ENCODE results near the gene OSGIN1. TPM values are rescaled to one million over a fixed set of nuclear protein-coding genes. Genes with fewer than 3 reads are reported as not detected.

The OSGIN1 gene
- total RNA-seq, 1 donor: 6.6 TPM

DNA sequence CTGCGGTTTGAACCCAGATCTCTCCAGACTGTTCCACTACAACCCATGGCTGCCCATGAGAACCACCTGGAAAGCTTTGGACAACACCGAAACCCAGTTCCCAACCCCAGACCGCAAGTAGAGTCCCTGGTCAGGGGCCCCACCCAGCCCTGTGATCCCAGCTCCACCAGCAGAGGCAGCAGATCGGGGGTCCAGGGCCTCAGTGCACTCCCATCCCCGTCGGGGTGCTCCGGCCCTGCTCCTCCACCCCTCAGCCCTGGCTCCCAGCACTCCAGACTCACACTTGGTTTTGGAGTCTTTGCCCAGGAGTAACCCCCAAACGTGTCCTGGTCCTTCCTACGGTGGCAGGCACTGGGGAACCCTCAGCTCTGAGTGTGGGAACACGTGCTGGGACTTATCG, 20.7 kb upstream of the OSGIN1 start:
- H3K4me3 ChIP-seq (ENCODE audit: low read depth, low read length): no peak overlapping the region
- no peak for DNase-seq (ENCODE audit: low read depth)
- no peak for TF ChIP-seq CTCF (IDR thresholded peaks at IDR 0.05; ENCODE audit: insufficient read depth, low read length)

DNA sequence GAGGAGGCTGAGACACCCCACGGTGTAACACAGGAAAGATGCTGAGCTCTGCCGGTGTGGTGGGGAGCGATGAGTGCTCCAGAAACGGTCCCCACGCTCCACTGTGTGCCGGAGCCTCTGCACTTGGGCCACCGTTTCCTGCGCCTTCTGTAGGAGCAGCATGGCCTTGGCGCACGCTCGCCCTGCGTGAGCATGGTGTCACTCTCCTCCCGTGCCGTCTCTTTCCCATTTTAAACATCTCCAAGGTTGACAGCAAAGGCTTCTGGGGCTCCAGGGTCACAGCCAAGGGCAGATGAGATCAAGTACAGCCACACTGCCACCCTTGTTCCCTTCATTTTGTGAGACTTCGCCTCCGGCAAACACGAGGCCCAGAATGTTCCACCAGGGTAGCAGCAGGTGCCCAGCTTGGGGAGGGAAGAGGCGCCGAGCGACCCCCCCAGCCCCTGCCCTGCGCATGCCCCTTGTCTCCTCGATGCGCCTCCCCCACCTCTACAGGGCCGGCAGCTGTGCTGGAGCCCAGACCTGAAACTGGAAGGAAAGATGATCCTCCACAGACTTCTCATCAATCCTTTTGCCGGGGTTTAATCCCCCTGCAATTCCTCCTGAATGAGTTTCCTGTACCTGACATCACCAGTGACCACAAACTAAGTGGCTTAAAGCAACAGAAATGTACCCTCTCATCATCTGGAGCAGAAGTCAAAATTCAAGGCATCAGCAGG, 19.9 kb upstream of the OSGIN1 start:
- no peak overlapping the region for H3K4me3 ChIP-seq (ENCODE audit: low read depth, low read length)
- DNase-seq (ENCODE audit: low read depth): no peak
- no peak for TF ChIP-seq CTCF (IDR thresholded peaks at IDR 0.05; ENCODE audit: insufficient read depth, low read length)

DNA sequence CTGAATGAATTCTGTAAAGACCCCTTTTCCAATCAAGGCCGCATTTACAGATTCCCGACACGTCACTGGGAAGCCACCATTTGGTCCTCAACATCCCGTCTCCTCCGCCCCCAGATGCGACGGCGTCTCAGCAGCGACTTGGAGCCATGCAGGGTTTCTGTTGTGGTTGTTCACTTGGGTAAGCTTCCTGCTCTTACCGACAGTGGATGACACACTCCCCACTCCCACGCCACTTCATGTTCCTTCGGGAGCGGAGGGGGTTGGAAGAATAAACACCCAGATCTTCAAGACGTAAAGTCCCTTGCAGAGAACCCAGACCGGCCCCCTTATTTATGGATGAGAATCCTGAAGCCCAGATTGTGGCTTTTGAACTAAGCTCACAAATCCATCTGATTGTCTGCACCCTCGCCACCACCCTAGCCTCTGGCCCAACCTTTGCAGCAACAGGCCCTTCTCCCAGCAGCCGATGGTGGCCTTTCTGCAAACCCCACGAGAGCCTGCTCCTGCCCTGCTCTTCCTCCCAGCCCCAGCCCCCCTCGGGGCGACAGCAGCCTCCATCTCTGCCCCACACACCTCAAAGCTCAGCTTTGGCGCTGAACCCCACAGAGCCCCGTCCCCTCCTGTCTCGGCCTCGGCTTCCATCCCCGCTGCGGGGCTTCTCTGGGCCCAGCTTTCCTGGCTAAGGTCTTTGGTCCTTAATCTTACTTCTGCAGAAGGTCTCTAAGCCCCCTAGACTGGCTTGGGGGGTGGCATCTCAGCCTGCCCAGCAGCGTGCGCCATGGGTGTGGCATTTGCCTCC, 19.0 kb upstream of the OSGIN1 start:
- no peak overlapping the region for H3K4me3 ChIP-seq (ENCODE audit: low read depth, low read length)
- DNase-seq (ENCODE audit: low read depth): no peak
- TF ChIP-seq CTCF (IDR thresholded peaks at IDR 0.05; ENCODE audit: insufficient read depth, low read length): no peak

DNA sequence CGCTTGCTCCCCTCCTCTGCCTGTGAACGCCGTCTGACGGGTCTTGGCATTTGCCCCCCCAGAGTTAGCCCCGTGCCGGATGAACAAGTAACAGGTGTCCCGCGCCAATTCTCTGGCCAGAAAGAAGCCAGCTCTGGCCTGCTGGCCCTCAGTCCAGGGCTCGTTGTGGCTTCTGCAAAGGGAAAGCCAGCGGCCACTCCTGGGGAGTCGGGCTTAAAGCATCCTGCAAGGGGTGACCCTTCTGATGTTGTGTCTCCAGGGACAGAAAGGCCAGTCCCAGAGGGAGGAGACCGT, 18.4 kb upstream of the OSGIN1 start:
- TF ChIP-seq CTCF (IDR thresholded peaks at IDR 0.05; ENCODE audit: insufficient read depth, low read length): no peak
- H3K4me3 ChIP-seq (ENCODE audit: low read depth, low read length): no peak overlapping the region
- no peak for DNase-seq (ENCODE audit: low read depth)

- TF ChIP-seq CTCF (IDR thresholded peaks at IDR 0.05; ENCODE audit: insufficient read depth, low read length): no peak
- no peak for DNase-seq (ENCODE audit: low read depth)
- H3K4me3 ChIP-seq (ENCODE audit: low read depth, low read length): no peak overlapping the region
Observed at GRCh38 chr16:83935005-83935857, 17.8 kb upstream of the OSGIN1 start.

- H3K4me3 ChIP-seq (ENCODE audit: low read depth, low read length): no peak overlapping the region
- DNase-seq (ENCODE audit: low read depth): no peak
- no peak for TF ChIP-seq CTCF (IDR thresholded peaks at IDR 0.05; ENCODE audit: insufficient read depth, low read length)
Observed at GRCh38 chr16:83935858-83936255, 17.2 kb upstream of the OSGIN1 start.

All from fibroblast of the aortic adventitia (primary cell).